ENCODE results near the gene B4GALT5.
"Not testable (repeated sequence)": the region's sequence is repeated elsewhere in the genome, so short reads cannot be mapped to it uniquely, and the experiment has no call there.

B4GALT5 gene

DNA sequence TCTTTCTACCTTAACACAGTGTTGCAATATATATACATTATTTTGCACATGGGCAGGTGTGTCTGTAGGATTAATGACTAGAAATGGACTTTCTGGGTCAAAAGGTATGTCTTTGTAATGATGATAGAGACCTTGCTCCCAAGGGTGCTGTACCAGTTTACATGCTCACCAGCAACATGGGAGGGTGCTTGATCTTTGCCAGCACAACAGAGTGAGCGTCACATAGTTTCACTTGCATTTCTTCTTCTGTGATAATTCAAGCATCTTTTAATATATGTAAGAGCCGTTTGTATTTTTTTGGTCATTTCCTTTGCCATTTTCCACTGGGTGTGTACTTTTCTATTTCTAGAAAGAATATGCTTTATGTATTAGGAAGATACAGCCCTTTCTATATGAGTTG, 23.6 kb upstream of the B4GALT5 start:
- Histone ChIP-seq H3K36me3 (ENCODE audit: control insufficient read depth in 1 of 2, insufficient read depth in 2 of 2, low read length in 2 of 2) (no peaks in the 10 kb centered on the region), H3K4me3 (ENCODE audit: low read depth in 1 of 2, low read length in 2 of 2) (no peak overlapping the region), H3K4me1 (ENCODE audit: control insufficient read depth in 1 of 2, insufficient read depth in 2 of 2, low read length in 2 of 2) (no peaks in the 10 kb centered on the region), H3K9ac (ENCODE audit: low read depth in 1 of 2, low read length in 2 of 2) (no peak overlapping the region), H3K27me3 (ENCODE audit: control insufficient read depth in 1 of 2, insufficient read depth in 2 of 2, low read length in 2 of 2) (no peaks in the 10 kb centered on the region), H3K27ac (ENCODE audit: low read depth, low read length) (no peak overlapping the region), H3K9me3 (ENCODE audit: control insufficient read depth in 1 of 2, low read length in 2 of 2) (no peaks in the 10 kb centered on the region)

DNA sequence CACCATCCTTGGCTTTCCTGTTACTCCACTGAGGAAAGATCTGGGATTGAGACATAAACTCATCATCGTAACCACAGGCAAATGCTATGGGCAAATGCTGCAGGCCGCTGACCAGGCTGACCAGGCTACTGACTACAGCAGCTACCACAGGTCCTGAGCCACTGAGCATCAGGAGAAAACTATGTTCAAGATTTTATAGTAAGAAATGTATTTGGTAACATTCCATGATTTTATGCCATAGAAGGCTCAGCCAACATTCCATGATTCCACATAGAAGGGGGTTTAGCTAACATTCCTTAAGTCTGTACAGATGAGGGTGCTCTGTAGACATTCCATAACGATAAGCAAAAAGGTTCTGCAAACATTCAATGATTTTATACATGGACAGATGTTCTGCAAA, 16.1 kb upstream of the B4GALT5 start:
- Histone ChIP-seq H3K27ac (ENCODE audit: low read depth, low read length) (no peak overlapping the region), H3K4me3 (ENCODE audit: low read depth in 1 of 2, low read length in 2 of 2) (no peak overlapping the region), H3K9me3 (ENCODE audit: control insufficient read depth in 1 of 2, low read length in 2 of 2) (no peaks in the 10 kb centered on the region), H3K9ac (ENCODE audit: low read depth in 1 of 2, low read length in 2 of 2) (no peak overlapping the region), H3K27me3 (ENCODE audit: control insufficient read depth in 1 of 2, insufficient read depth in 2 of 2, low read length in 2 of 2) (no peaks in the 10 kb centered on the region), H3K4me1 (ENCODE audit: control insufficient read depth in 1 of 2, insufficient read depth in 2 of 2, low read length in 2 of 2) (peaks cover 0 to 4% of the 10 kb centered on the region in 2 donors), H3K36me3 (ENCODE audit: control insufficient read depth in 1 of 2, insufficient read depth in 2 of 2, low read length in 2 of 2) (no peaks in the 10 kb centered on the region)

DNA sequence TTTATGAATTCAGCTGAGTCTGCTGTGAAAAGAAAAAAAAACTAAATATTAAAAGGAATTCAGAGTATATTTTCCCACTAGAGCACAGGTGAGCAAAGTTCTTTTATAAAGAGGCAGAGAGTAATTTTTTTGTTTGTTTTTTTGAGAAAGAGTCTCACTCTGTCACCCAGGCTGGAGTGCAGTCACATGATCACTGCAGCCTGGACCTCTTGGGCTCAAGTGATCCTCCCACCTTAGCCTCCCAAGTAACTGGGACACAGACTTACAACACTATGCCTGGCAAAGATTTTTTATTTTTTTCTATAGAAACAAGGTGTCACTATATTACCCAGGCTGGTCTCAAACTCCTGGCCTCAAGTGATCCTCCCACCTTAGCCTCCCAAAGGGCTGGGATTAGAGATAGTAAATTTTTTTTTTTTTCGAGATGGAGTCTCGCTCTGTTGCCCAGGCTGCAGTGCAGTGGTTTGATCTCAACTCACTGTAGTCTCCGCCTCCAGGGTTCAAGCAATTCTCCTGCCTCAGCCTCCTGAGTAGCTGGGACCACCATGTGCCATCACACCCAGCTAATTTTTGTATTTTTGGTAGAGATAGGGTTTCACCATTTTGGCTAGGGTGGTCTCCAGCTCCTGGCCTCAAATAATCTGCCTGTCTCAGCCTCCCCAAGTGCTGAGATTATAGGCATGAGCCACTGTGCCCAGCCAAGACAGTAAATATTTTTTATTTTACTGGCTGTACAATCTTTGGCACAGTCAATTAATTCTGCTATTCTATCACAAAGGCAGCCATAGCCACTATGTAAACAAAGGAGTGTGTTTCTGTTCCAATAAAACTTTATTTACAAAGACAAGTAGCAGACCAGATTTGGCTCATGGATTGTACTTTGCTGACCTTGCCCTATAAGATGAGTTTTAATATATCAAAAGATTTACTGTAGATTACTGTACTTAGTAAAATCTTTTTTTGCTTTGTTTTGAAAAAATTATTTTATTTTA, 14.5 kb upstream of the B4GALT5 start:
- Histone ChIP-seq H3K36me3 (ENCODE audit: control insufficient read depth in 1 of 2, insufficient read depth in 2 of 2, low read length in 2 of 2) (no peaks in the 10 kb centered on the region), H3K9me3 (ENCODE audit: control insufficient read depth in 1 of 2, low read length in 2 of 2) (no peaks in the 10 kb centered on the region), H3K27me3 (ENCODE audit: control insufficient read depth in 1 of 2, insufficient read depth in 2 of 2, low read length in 2 of 2) (no peaks in the 10 kb centered on the region), H3K4me3 (ENCODE audit: low read depth in 1 of 2, low read length in 2 of 2) (no peak overlapping the region), H3K9ac (ENCODE audit: low read depth in 1 of 2, low read length in 2 of 2) (no peak overlapping the region), H3K4me1 (ENCODE audit: control insufficient read depth in 1 of 2, insufficient read depth in 2 of 2, low read length in 2 of 2) (peaks cover 0 to 4% of the 10 kb centered on the region in 2 donors), H3K27ac (ENCODE audit: low read depth, low read length) (no peak overlapping the region)

DNA sequence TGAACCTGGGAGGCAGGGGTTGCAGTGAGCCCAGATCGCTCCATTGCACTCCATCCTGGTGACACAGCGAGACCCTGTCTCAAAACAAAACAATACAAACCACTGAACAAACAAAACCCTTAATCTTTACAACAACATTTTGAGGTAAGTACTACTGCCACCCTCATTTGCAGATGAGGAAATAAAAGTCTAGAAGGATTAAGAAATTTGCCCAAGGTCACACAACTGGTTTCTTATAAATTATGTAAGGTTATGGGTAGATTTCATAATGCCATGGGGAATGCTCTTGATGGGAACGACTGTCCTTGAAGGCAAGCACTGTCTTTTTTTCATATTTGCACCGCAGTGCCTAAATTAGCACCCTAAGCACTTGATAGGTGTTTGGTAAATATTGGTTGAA, 13.8 kb upstream of the B4GALT5 start:
- Histone ChIP-seq H3K4me3 (ENCODE audit: low read depth in 1 of 2, low read length in 2 of 2) (no peak overlapping the region), H3K27me3 (ENCODE audit: control insufficient read depth in 1 of 2, insufficient read depth in 2 of 2, low read length in 2 of 2) (no peaks in the 10 kb centered on the region), H3K27ac (ENCODE audit: low read depth, low read length) (no peak overlapping the region), H3K9me3 (ENCODE audit: control insufficient read depth in 1 of 2, low read length in 2 of 2) (no peaks in the 10 kb centered on the region), H3K36me3 (ENCODE audit: control insufficient read depth in 1 of 2, insufficient read depth in 2 of 2, low read length in 2 of 2) (no peaks in the 10 kb centered on the region), H3K9ac (ENCODE audit: low read depth in 1 of 2, low read length in 2 of 2) (no peak overlapping the region), H3K4me1 (ENCODE audit: control insufficient read depth in 1 of 2, insufficient read depth in 2 of 2, low read length in 2 of 2) (peaks cover 0 to 4% of the 10 kb centered on the region in 2 donors)

DNA sequence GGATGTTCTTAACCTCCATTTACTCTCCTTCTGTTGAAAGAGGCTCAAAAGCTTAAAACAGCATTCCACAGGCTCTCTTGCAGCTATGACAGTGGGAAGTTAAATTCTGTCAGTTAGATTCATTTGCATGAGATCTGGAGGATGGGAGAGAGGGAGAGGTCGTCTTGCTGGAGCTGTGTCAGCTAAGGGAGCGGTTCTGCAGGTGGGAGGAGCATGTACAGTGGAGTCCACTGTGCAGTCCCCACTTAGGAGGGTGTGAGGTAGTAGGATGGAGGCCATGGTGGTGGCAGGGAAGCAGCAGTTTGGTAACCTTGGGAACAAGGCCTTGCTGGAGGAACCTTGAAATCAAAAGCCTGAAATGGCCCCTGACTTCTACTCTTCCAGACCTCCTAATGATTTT, 12.0 kb upstream of the B4GALT5 start:
- no peak overlapping the region for H3K9ac ChIP-seq (ENCODE audit: low read depth in 1 of 2, low read length in 2 of 2)
- no peaks in the 10 kb centered on the region for H3K9me3 ChIP-seq (ENCODE audit: control insufficient read depth in 1 of 2, low read length in 2 of 2)
- H3K27ac ChIP-seq (ENCODE audit: low read depth, low read length): no peak overlapping the region
- H3K27me3 ChIP-seq (ENCODE audit: control insufficient read depth in 1 of 2, insufficient read depth in 2 of 2, low read length in 2 of 2): no peaks in the 10 kb centered on the region
- H3K4me1 ChIP-seq (ENCODE audit: control insufficient read depth in 1 of 2, insufficient read depth in 2 of 2, low read length in 2 of 2): peaks cover 0 to 4% of the 10 kb centered on the region in 2 donors
- H3K4me3 ChIP-seq (ENCODE audit: low read depth in 1 of 2, low read length in 2 of 2): no peak overlapping the region
- H3K36me3 ChIP-seq (ENCODE audit: control insufficient read depth in 1 of 2, insufficient read depth in 2 of 2, low read length in 2 of 2): no peaks in the 10 kb centered on the region

DNA sequence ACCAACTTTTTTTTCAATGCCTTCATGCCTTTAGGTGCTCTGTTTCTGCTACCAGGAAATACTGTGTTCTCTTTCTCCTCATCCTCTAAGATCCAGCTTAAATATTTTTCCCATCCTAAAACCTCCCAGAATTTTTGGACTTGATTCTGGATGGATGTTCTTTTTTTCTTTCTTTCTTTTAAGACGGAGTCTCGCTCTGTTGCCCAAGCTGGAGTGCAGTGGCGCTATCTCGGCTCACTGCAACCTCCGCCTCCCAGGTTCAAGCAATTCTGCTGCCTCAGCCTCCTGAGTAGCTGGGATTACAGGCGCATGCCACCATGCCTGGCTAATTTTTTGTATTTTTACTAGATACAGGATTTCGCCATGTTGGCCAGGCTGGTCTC, 11.5 kb upstream of the B4GALT5 start:
- not testable (repeated sequence) for H3K9ac ChIP-seq (ENCODE audit: low read depth in 1 of 2, low read length in 2 of 2); H3K27ac ChIP-seq (ENCODE audit: low read depth, low read length); H3K36me3 ChIP-seq (ENCODE audit: control insufficient read depth in 1 of 2, insufficient read depth in 2 of 2, low read length in 2 of 2); H3K4me3 ChIP-seq (ENCODE audit: low read depth in 1 of 2, low read length in 2 of 2); H3K4me1 ChIP-seq (ENCODE audit: control insufficient read depth in 1 of 2, insufficient read depth in 2 of 2, low read length in 2 of 2); H3K27me3 ChIP-seq (ENCODE audit: control insufficient read depth in 1 of 2, insufficient read depth in 2 of 2, low read length in 2 of 2); H3K9me3 ChIP-seq (ENCODE audit: control insufficient read depth in 1 of 2, low read length in 2 of 2)

DNA sequence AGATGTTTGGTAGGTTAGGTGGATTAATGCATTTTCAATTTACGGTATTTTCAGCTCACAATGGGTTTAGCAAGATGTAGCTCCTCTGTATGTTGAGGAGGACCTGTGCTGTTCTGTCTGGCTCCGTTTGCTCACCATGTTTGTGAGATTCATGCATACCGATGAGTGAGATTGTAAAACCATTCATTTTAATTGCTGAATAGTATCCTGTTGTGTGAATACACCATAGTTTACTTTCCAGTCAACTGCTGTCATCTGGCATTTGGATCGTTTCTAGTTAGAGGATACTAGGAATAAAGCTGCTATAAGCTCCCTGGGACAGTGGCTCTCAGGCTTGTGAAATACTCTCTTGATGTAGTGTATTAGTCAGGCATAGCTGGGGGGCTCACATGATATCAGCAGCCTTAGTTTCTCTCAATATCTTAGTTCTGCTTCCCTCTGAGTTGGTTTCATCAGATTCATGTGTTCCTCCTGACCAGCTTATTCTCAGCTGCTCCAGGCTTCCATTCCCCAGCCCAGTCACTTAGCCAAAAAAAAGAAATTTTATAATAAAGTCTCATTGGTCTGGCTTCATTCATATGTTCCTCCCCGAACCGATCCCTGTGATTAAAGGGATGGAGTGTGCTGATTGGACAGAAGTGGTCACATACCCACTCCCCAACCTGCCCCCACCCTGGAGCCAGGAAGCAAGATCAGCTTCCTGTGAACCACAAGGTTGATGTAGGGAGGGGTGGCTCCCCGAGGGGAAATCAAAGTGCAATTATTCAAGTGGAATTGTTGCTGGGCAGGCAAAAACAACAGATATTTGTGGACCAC, 10.9 kb upstream of the B4GALT5 start:
- Histone ChIP-seq H3K27me3 (ENCODE audit: control insufficient read depth in 1 of 2, insufficient read depth in 2 of 2, low read length in 2 of 2) (no peaks in the 10 kb centered on the region), H3K36me3 (ENCODE audit: control insufficient read depth in 1 of 2, insufficient read depth in 2 of 2, low read length in 2 of 2) (no peaks in the 10 kb centered on the region), H3K9ac (ENCODE audit: low read depth in 1 of 2, low read length in 2 of 2) (no peak overlapping the region), H3K4me1 (ENCODE audit: control insufficient read depth in 1 of 2, insufficient read depth in 2 of 2, low read length in 2 of 2) (peaks cover 0 to 4% of the 10 kb centered on the region in 2 donors), H3K27ac (ENCODE audit: low read depth, low read length) (no peak overlapping the region), H3K9me3 (ENCODE audit: control insufficient read depth in 1 of 2, low read length in 2 of 2) (no peaks in the 10 kb centered on the region), H3K4me3 (ENCODE audit: low read depth in 1 of 2, low read length in 2 of 2) (no peak overlapping the region)

DNA sequence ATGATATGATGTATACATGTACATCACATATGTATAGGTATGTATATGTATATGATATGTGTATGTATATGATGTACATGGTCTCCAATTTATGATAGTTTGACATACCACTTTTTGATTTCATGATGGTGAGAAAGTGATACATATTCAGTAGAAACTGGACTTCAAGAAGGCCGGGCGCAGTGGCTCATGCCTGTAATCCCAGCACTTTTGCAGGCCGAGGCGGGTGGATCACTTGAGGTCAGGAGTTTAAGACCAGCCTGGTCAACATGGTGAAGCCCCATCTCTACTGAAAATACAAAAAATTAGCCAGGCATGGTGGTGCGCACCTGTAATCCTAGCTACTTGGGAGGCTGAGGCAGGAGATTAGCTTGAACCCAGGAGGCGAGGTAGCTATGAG, 10.1 kb upstream of the B4GALT5 start:
- H3K4me1 ChIP-seq (ENCODE audit: control insufficient read depth in 1 of 2, insufficient read depth in 2 of 2, low read length in 2 of 2); H3K9ac ChIP-seq (ENCODE audit: low read depth in 1 of 2, low read length in 2 of 2); H3K4me3 ChIP-seq (ENCODE audit: low read depth in 1 of 2, low read length in 2 of 2); H3K36me3 ChIP-seq (ENCODE audit: control insufficient read depth in 1 of 2, insufficient read depth in 2 of 2, low read length in 2 of 2); H3K9me3 ChIP-seq (ENCODE audit: control insufficient read depth in 1 of 2, low read length in 2 of 2); H3K27ac ChIP-seq (ENCODE audit: low read depth, low read length); H3K27me3 ChIP-seq (ENCODE audit: control insufficient read depth in 1 of 2, insufficient read depth in 2 of 2, low read length in 2 of 2): not testable (repeated sequence)

DNA sequence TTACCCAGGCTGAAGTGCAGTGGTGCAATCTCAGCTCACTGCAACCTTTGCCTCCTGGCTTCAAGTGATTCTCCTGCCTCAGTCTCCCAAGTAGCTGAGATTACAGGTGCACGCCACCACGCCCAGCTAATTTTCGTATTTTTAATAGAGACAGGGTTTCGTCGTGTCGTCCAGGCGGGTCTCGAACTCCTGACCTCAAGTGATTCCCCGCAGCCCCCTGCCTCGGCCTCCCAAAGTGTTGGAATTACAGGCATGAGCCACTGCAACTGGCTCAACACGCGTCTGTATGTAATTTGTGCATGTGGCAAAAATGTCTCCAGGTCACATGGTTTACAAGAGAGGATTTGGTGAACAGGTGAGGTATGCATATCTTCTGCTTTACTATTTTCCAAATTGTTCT, 7.6 kb upstream of the B4GALT5 start:
- not testable (repeated sequence) for H3K27me3 ChIP-seq (ENCODE audit: control insufficient read depth in 1 of 2, insufficient read depth in 2 of 2, low read length in 2 of 2); H3K36me3 ChIP-seq (ENCODE audit: control insufficient read depth in 1 of 2, insufficient read depth in 2 of 2, low read length in 2 of 2); H3K27ac ChIP-seq (ENCODE audit: low read depth, low read length); H3K9me3 ChIP-seq (ENCODE audit: control insufficient read depth in 1 of 2, low read length in 2 of 2); H3K9ac ChIP-seq (ENCODE audit: low read depth in 1 of 2, low read length in 2 of 2); H3K4me1 ChIP-seq (ENCODE audit: control insufficient read depth in 1 of 2, insufficient read depth in 2 of 2, low read length in 2 of 2); H3K4me3 ChIP-seq (ENCODE audit: low read depth in 1 of 2, low read length in 2 of 2)

DNA sequence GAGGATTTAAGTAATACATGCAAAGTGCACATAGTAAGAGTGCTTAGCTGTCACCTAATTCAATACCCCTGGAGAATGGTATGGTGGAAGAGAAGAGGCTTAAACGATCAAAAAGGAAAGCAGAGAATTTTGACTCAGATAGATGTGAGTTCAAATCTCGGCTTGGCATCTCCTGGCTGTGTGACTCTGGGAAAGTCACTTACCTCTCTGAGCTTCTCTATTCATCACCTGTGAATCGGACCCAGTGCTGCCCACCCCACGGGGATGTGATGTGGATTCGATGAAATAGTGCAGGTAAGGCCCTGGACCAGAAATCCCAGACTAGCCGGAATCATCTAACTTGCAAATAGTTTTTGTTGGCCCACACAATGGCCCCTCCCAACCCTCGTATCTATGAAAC, 1.8 kb upstream of the B4GALT5 start:
- Histone ChIP-seq H3K9me3 (ENCODE audit: control insufficient read depth in 1 of 2, low read length in 2 of 2) (no peaks in the 10 kb centered on the region), H3K4me3 (ENCODE audit: low read depth in 1 of 2, low read length in 2 of 2) (no peak overlapping the region), H3K4me1 (ENCODE audit: control insufficient read depth in 1 of 2, insufficient read depth in 2 of 2, low read length in 2 of 2) (peaks cover 17 to 21% of the 10 kb centered on the region in 2 donors), H3K9ac (ENCODE audit: low read depth in 1 of 2, low read length in 2 of 2) (no peak overlapping the region), H3K36me3 (ENCODE audit: control insufficient read depth in 1 of 2, insufficient read depth in 2 of 2, low read length in 2 of 2) (no peaks in the 10 kb centered on the region), H3K27ac (ENCODE audit: low read depth, low read length) (no peak overlapping the region), H3K27me3 (ENCODE audit: control insufficient read depth in 1 of 2, insufficient read depth in 2 of 2, low read length in 2 of 2) (no peaks in the 10 kb centered on the region)
